Breast epithelium (tissue), 3 donors: ENCODE measurements around the gene LHFPL2.

ENCODE experiments used
- CTCF ChIP-seq, 3 donors: fragments of 450-650 bp; IDR thresholded peaks; one replicate each; pipeline ENCODE4 v1.5.1; 2016 to 2017; ENCODE audit warnings: antibody characterized with exemption in 3 of 3, mild to moderate bottlenecking in 3 of 3, moderate library complexity in 3 of 3
- POLR2A ChIP-seq: fragments of 450-650 bp; IDR thresholded peaks from one replicate; pipeline ENCODE4 v1.6.1; 2016; ENCODE audit warnings: antibody characterized with exemption, mild to moderate bottlenecking, moderate library complexity

GRCh38 chr5:78537411-78537810 is 111.2 kb downstream of the LHFPL2 start:
- no peak for TF ChIP-seq POLR2A
- no peak for TF ChIP-seq CTCF (IDR thresholded peaks at IDR 0.05)
